NCI-H187 (cell line): ENCODE results near the gene PRKCZ.
"Not testable (repeated sequence)": the region's sequence is repeated elsewhere in the genome, so short reads cannot be mapped to it uniquely, and the experiment has no call there.

Experiments used
- DNase-seq, 2 experiments: peaks; one replicate each; lab custom pipeline; 2025; lab: John Stamatoyannopoulos, UW

PRKCZ gene

DNA sequence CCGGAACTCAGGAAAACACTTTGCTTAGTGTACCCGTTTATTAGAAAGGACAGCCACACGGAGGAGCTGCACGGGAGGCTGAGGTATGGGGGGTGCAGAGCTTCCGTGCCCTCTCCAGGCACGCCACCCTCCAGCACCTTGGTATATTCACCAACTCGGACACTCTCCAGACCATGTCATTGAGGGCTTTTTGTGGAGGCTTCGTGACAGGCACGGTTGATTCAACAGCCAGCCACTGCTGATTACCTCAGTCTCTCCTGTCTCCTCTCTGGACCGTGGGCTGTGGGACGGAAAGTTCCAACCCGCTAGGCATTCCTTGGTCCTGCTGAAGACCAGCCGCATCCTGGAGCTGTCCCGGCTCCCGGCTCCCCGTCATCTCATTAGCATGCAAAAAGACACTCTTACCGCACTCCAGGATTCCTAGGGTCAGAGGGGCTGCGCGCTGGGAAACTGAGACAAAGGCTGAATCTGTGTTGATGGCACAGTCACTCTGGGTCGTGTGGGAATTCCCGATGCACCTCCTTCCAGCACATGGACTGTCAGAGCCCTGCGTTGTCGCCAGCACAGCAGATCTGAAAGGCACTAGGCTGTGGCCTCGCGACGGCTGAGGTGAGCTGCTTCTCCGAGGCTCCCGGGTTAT is 65.6 kb downstream of the PRKCZ start:
- no peak for DNase-seq

DNA sequence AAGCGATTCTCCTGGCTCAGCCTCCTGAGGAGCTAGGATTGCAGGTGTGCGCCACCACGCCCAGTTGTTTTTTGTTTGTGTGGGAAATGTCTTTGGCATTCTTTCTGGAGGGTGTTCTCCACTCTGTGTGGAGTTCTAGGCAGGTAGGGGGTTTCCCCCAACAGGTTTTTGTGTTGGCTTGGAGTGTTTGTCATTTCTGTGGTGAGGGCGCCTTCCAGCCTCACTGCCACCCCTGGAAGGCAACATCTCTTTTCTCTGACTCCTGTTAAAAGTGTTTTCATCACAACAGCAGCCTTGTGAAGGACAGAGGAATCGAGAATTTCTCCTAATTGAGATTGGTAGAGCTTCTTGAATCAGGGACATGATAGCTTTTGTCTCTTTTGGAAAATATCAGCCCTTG is 69.7 kb downstream of the PRKCZ start:
- DNase-seq, result no peak

DNA sequence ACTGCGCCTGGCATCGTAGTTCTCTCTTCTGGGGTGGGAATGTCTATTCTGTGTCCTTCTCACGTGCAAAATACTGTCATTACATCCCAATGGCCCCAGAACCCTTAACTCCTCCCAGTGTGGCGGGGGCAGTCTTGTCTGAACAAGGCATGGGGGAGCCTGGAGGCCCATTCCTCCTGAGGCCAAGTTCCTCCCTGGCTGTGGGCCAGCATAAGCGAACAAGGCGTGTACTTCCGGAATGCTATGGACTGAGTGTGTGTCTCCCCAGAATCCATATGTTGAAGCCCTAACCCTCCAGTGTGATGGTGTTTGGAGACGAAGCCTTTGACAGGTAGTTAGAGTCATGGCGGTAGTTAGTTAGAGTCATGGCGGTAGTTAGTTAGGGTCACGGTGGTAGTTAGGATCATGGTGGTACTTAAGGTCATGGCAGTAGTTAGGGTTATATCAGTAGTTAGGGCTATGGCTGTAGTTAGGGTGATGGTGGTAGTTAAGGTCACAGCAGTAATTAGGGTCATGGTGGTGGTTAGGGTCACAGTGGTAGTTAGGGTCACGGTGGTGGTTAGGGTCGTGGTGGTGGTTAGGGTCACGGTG is 71.0 kb downstream of the PRKCZ start:
- DNase-seq, result no peak

DNA sequence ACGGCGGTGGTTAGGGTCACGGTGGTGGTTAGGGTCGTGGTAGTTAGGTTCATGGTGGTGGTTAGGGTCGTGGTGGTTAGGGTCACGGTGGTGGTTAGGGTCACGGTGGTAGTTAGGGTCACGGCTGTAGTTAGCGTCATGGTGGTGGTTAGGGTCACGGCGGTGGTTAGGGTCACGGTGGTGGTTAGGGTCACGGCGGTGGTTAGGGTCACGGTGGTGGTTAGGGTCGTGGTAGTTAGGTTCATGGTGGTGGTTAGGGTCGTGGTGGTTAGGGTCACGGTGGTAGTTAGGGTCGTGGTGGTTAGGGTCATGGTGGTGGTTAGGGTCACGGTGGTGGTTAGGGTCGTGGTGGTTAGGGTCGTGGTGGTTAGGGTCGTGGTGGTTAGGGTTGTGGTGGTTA is 71.6 kb downstream of the PRKCZ start:
- not testable (repeated sequence) for DNase-seq

DNA sequence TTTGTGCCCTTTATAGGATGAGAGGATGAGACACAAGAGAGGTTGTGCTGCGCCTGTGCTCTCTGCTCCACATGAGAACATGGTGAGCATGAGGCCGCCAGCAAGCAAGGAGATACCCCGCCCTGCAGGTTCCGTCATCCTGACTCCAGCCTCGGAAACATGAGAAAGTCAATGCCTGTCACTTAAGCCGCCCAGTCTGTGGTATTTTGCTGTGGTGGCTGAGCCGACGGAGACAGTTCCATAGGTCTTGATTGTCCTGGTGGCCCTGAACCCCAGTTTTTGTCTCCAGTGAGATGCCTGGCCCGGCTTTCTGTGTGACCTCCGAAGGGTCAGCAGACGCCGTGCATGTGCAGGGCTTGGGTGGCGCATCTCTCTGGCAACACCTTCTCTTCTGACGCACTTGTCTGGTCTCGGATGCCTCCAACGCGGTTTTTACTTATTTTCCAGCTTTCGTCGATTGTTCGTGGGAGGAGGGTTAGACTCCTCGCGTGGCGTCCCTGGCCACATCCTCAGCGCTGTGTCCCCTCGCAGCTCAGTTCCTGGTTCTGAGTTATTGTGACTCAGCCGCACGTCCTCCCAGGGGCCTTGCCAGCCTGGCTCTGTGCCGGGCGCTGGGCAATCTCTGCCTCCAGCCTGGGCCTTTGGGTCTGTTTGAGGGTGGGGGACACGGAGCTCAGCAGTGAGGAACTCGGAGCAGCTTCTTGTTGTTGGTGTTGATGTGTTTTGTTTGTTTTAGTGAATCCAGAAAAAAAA is 74.4 kb downstream of the PRKCZ start:
- no peak for DNase-seq

DNA sequence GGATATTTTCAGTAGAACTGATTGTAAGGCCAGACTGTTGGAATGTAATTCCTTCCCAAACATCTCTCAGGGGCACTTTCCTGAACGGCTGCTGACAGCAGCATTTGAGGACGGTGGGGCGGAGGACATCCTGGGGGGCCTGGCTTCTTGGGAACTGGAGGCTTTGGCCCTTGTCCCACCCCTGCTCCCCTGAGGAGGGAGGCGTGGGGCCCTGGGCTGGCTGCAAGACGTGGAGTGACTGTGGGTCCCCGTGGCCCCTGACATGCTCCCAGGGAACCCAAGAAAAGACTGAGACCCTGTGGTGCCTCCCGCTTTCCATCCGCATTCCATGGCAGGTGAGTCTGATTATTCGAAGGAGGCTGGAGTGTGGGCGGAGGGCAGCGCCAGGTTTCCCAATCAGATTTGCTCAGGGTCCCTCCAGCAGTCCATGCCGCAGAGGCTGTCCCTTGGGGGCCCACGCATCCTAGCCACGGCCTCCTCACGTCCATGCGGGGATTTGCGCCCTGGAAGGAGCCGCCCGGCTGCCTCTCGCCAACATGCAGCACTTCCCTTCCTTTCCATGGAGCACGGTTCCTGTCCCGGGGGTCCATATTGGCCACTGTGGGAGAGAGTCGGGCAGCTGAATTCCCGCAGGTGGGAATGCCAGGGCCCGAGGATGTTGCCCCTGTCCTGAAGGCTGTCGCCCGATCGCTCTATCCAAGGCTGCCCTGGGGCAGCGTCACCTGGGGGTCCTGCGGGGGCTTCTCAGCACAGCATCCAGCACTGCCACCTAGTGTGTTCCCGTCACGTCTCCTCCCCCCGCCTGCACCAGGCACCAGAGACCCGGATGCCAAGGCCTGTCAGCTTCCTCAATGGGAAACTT is 75.4 kb downstream of the PRKCZ start:
- DNase-seq, result no peak

DNA sequence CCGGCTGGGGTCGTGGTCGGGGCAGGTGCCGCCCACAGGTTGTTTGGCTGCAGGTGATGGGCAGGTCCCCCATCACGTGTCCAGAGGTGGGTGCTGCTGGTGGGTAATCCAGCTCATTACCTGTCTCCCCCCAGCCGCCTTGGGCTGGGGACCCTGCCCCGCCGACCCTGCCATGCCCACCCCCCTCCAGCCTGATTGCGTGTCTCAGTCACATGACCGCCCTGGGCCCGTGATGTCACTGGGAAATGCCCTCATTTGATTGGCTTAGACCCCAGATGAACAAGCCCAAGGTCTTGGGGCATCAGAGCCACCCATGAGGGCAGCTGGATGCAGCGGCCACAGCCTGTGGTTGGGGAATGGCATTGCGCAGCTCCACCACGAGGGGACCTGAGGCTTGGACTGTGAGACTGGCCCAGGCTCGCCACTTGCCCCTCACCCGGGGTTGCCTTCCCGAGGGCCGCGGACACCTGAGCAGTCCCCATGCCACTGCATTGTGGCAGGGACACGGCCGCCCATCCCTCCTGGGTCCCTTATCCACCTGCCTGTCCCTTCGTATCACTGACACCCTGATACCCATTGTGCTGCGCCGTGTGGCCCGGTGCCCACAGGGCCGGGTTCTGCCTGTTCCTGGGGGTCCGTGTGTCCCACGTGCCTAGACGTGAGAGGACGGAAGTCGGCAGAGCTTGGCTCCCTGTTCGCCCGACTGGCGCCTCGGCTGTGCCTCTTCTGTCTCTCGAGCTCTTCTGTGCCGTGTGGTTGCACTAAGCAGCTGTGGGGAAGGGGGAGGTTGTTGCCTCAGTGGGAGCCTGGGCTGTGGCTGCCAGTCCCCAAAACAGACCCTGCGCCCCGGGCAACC is 76.3 kb downstream of the PRKCZ start:
- no peak for DNase-seq

DNA sequence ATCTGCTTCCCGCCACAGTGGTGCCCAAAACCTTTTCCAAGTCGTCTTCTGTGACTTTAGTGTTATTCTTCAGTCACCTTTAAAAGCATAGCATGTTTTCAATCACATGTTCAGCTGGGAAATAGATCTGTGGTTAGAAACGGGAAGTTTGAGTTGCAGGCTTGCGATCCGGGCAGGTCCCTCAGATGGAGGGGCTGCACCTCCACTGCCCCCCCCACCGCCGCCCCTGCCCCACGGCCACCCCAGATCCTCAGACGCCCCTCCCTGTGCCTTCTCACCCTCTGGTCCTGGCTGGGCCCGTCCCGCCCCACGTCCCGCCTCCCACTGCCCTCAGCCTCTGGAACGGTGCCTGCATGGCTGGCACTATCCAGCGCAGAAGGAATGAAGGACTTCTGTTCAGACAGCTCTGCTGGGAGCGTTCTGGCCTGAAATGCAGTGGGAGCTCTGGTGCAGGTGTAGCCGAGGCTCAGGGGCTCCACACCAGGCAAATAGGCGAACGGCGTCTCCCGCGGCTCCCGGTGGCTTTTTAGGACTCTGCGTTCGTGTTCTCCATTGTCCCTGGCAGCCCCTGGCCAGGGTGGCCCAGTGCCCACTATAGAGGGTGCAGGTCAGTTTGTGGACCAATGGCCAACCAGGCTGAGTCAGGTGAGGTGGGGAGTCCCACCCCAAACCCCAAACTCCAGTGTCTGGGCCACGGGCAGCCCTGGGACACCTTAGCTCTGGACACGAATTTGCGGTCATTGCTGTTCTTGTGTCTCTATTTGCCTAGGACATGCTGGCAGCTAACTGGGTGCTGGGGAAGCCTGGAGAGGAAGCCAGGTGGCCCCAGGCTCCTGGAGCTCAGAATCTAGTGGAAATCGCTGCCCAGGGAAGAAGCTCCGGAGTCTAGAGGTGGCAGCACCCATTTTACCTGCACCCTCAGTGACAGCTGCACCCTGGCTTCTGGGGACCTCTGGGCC is 77.3 kb downstream of the PRKCZ start:
- no peak for DNase-seq

DNA sequence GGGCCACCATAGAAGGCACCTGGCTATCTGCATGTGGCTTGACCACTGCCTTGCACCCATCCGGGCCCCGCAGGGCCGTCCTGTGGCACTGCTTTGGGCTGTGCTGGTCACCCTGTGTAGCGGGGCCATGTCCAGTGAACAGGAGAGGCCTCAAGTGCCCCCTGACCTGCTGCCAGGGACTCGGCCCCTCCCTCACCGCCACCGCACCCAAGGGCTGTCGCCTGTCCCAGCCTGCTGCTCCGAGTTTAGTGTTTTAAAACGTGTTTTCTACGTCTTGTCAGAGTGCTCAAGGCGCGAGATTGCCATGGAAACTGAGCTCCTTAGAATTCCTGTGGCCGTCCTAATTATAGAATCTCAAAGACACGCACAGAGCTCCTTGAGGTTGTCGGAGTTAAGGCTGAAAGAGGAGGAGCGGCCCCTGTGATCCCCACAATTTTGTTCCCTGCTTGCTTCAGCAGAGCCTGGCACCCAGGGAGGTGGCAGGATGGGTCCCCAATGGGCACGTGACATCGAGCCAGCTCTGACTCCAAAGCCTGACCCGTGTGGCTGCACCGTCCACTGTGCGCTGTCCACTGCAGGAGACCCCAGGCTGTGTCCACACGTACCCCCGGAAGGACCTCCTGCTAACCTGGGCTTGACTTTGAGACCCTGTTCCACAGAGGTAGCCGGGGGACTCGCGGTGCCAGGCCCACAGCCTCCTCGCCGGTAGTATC is 78.1 kb downstream of the PRKCZ start:
- no peak for DNase-seq

DNA sequence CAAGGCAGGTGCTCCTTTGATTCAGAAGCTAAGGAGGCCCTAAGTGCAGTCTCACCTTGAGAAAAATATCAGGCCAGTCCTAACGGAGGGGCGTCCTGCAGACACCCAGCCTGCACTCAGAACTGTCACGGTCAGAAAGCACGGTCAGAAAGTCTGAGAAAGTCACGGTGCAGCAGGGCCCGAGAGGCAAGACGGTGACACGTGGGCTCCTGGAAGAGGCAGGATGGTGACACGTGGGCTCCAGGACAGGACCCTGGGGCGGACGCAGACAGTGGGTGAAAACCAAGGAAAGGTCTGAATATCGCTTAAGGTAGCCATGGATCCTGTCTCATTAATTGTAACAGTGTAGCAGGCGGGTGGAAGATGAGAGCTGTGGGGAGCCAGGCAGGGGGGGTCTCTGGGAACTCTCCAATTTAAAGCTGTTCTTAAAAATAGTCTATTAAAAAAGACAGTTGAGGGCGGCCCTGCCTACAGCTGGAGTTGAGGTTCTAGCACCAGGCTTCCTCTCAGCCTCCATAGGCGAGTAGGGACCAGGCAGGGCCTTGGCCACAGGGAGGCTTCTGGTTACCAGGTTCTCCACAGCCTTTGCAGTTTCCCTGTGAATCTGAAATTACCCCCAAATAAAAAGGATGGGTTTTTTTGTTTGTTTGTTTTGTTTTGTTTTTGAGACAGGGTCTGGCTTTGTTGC is 79.2 kb downstream of the PRKCZ start:
- no peak for DNase-seq

DNA sequence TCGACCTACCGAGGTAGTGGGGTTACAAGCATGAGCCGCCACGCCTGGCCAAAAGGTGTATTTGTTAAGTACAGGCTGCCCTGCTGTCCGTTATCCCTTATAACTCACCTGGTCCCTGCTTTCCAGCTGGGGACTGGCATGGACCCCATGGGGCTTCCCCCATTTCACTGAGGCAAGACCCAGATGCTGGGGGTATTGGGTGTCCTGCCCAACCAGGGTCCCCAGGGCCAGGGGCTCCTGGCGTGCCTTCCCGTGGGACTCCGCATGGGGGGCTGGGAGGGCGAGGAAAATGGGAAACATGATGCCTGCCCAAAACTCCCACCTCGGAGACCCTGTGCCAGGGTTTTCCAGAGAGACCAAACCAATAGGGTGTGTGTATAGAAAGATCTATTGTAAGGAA is 79.9 kb downstream of the PRKCZ start:
- DNase-seq, result no peak

DNA sequence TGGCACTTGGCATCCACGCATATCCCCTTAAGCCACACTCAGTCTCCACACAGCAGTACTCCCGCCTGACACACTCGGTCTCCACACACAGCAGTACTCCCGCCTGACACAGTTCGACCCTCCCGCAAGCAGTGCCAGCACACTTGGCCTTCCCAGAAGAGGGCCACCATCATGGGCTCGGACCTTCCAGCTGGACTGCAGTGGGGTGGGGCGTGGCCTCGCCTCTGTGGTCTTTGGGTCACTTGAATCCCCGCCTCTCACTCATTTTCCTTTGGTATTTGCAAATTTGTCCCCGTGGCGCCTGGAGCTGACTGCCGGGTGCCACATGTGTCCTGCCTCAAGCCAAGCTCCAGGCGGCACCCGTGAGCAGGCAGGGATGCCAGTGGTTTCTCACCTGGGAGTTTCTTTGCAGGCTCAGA is 80.7 kb downstream of the PRKCZ start:
- DNase-seq, result no peak

DNA sequence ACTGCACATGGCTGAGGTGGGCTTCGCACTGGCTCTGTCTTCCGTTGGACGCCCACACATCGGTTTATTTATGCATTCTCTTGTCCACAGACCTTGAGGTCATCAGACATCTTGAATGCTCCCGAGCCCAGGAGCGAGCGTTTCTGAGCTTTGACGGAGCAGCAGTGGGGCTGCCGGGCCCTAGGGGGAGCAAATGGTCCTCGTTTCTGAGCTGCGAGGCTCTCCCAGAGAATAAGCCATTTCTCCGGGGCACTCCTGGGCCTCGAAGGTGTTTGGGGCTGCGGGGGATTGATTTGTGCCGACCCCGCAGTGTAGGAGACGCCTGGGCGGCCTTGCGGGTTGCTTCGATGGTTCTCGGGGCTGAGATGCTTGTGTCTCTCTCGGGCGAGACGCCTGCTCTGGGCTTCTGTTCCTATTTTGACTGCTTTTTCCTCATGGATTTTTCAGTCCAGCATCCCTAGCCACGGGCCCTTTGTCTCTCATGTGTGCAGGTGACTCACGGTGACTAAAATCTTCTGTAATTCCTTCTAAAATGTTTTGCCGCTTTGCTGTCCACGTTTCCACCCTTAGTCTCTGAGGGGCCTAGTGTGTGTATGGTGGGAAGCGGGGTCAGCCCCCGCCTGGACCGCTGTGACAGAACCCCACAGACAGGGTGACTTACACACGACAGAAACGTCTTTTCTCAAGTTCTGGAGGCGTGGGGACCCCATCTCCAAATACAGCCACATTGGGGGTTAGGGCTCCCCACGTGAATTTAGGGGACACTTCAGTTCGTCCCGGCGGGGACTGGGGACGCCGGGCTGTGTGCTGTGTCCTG is 82.2 kb downstream of the PRKCZ start:
- DNase-seq, result no peak

DNA sequence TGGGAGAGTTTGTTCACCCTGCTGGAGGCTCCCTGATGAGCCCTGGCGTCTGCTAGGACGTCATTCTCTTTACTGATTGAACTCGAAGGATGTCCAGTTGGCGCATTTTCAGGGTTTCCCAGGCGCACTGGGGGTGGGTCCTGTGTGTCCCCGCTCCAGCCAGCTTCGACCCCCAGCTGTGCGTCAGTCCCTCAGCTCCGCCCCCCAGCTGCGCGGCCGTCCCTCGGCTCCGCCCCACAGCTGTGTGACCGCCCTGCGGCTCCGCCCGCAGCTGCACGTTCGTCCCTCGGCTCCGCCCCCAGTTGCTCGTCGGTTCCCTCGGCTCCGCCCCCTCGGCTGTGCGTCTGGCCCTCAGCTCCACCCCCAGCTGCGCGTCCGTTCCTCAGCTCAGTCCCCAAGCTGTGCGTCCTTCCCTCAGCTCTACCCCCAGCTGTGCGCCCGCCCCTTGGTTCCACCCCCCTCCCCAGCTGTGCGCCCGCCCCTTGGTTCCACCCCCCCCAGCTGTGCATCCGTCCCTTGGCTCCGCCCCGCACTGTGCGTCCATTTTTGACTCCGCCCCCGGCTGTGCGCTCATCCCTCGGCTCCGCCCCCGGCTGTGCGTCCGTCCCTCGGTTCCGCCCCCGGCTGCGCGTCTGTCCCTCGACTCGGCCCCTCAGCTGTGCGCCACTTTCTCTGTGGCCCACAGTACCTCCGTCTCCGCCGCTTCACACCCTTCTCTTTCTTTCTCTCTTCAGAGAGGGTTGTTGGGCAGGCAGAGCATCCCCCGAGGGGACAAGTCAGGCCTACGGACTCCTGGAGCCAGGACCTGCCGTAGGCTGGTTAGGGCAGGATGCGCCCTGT is 83.0 kb downstream of the PRKCZ start:
- peak; percentile 97 to 98 for DNase-seq

DNA sequence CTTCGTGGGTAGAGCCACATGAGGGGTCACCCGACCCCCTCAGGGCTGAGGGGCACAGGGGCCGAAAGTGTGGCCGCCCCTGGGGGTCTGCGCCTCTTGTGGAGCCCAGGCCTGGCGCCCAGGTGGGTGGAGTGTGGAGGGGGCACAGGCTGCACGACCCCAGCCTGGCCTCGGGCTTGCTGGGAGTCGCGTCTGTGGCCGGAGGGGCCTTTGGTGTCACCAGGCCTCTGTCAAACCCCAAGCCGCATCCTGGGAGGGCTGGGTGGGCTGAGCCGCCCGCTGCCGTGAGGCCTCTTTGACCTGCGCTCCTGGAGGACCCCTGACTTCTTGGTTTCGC is 83.6 kb downstream of the PRKCZ start:
- DNase-seq, result no peak

DNA sequence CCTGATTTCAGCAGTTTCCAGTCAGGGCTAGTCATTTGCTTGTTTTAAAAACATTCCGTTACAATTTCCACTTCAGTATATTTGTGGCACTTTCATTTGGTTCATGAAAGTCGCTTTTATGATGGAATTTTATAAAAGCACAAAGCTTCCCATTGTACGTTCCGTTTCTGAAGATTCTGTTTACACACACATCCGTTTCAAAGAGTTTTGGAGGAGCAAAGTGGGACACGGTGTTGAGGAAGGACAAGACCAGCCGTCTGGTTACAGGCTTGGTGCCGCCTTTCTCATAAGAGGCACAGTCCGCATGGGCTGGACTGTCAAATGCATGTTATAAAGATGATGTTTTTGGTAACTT is 84.0 kb downstream of the PRKCZ start:
- no peak for DNase-seq

DNA sequence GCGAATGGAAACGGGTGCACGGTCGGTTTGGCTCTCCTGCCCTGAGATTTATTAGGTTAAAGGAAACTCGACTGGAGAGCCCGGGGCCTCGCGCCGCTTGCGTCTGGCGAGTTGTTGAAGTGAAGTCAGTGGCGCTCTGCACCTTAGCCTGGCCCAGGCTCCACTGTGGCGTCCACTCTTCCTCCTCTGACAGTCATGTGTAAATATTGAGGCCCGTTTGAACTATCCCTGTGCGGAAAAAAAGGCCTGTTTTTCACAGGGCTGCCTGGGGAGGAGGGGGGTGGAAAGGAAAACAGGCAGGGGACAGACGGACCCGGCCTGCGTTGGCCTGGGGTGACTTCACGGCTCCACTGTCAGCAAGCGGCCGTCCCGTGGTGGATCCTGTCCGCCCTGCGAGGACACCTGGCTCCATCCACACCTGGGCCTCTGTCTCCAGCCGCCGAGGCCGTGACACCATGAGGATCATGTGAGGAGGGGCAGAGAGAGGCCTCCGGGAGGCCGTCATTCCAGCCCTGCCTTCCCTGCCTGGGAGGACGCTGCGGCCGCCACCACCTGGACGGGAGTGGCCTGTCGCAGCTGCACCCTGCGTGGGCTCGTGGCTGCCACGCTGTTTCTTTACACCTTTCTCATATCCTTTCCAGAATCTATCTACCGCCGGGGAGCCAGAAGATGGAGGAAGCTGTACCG is 84.6 kb downstream of the PRKCZ start:
- no peak for DNase-seq
